Kidney tubule cell (primary cell): ENCODE data around the gene MYOD1.

Experiments used
- DNase-seq: peaks from one replicate; pipeline ENCODE4 v3.0.0-alpha.2; 2018; ENCODE audit warnings: low spot score

Gene MYOD1

GRCh38 chr11:17771415-17771814 lies 52.0 kb downstream of the MYOD1 start:
- no peak for DNase-seq
